ENCODE measurements around the gene GDAP1L1. TPM values are rescaled to one million over a fixed set of nuclear protein-coding genes. Genes with fewer than 3 reads are reported as not detected.

GDAP1L1 gene
- not detected for total RNA-seq
- long read RNA-seq, result 0 reads

DNA sequence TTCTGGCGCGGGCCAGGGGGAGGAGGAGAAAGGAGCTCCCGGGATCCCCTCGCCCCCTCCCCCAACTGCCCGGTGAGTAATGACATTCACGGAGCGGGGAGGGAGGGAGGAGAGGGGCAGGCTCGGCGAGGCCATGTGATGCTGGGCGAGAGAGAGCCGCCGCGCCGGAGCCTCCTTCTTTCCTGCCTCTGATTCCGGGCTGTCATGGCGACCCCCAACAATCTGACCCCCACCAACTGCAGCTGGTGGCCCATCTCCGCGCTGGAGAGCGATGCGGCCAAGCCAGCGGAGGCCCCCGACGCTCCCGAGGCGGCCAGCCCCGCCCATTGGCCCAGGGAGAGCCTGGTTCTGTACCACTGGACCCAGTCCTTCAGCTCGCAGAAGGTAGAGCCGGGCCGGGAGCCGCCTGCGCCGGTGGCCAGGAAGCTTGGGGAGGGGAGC, at the start of gene GDAP1L1:
TSS of gene GDAP1L1 (plus strand) at position 178 of the 441 bp plus-strand sequence. CDS start at position 205, 27 bp downstream.
- no peak for ATAC-seq
- Histone ChIP-seq H3K36me3 (no peaks in the 10 kb centered on the region), H3K27ac (no peak within 1 kb of the TSS), H3K9me3 (no peaks in the 10 kb centered on the region), H3K4me1 (no peaks in the 10 kb centered on the region), H3K27me3 (no peaks in the 10 kb centered on the region), H3K4me3 (no peak within 1 kb of the TSS)
- intact Hi-C loops (cut with DNase I), result no loop called here
- TF ChIP-seq, protein P1, sequence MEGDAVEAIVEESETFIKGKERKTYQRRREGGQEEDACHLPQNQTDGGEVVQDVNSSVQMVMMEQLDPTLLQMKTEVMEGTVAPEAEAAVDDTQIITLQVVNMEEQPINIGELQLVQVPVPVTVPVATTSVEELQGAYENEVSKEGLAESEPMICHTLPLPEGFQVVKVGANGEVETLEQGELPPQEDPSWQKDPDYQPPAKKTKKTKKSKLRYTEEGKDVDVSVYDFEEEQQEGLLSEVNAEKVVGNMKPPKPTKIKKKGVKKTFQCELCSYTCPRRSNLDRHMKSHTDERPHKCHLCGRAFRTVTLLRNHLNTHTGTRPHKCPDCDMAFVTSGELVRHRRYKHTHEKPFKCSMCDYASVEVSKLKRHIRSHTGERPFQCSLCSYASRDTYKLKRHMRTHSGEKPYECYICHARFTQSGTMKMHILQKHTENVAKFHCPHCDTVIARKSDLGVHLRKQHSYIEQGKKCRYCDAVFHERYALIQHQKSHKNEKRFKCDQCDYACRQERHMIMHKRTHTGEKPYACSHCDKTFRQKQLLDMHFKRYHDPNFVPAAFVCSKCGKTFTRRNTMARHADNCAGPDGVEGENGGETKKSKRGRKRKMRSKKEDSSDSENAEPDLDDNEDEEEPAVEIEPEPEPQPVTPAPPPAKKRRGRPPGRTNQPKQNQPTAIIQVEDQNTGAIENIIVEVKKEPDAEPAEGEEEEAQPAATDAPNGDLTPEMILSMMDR (IDR thresholded peaks at IDR 0.05), result no peak
- no peak for TF ChIP-seq POLR2A (IDR thresholded peaks at IDR 0.05)
- no CpG with 5 or more reads among the region's 32 CpGs for WGBS (ENCODE audit: insufficient coverage, low coverage, low lambda C conversion rate, missing lambda C conversion rate)
- DNase-seq, result no peak

DNA sequence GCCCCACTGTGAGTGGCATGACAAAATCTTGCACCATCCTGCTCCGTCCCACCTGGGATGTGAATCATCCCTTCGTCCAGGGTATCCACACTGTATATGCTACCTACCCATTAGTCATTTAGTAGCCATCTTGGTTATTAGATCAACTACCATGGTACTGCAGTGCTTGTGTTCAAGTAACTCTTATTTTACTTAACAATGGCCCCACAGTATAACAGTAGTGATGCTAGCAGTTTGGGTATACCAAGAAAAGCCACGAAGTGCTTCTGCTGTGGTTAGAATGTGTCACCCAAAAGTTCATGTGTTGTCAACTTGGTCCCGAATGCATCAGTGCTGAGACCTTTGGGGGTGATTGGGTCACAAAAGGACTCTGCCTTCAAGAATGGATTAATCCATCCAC, 48.2 kb upstream of the GDAP1L1 start:
- DNase-seq (no peak), ATAC-seq (no peak)
- no peak for TF ChIP-seq POLR2A (IDR thresholded peaks at IDR 0.05)
- TF ChIP-seq, protein P1 (IDR thresholded peaks at IDR 0.05), result no peak
- no peaks in the 10 kb centered on the region for H3K9me3 ChIP-seq
- peaks cover 0 to 74% (median 42%) of the 10 kb centered on the region in 4 donors for H3K36me3 ChIP-seq
- intact Hi-C loops (cut with DNase I), result no loop called here
- H3K27ac ChIP-seq, result no peak overlapping the region
- no peak overlapping the region for H3K4me3 ChIP-seq
- WGBS (ENCODE audit: insufficient coverage, low coverage, low lambda C conversion rate, missing lambda C conversion rate), result 79% methylated on average over 3 of the region's 4 CpGs
- H3K27me3 ChIP-seq, result no peaks in the 10 kb centered on the region
- H3K4me1 ChIP-seq, result no peaks in the 10 kb centered on the region

DNA sequence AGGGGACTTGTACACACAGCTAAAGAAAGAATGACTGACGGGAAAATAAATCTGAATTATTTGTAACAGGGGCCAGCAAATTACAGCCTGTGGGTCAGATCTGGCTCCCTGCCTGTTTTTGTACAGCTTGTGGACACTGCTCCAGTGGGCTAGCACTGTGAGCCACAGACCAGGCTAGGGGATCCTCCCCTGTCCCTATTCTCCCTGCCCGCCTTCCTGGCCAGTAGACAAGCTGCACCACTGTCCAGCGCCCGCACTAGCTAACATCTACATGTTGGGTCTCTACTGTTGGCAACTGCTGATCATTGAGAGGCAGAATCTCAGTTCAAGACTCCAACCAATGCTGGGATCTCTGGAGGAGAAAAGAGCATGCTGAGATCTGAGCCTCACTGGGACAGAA, 47.2 kb upstream of the GDAP1L1 start:
- H3K4me1 ChIP-seq, result no peaks in the 10 kb centered on the region
- DNase-seq, result no peak
- TF ChIP-seq, protein P1 (IDR thresholded peaks at IDR 0.05), result no peak
- no peak for TF ChIP-seq POLR2A (IDR thresholded peaks at IDR 0.05)
- peaks cover 0 to 75% (median 42%) of the 10 kb centered on the region in 4 donors for H3K36me3 ChIP-seq
- WGBS (ENCODE audit: insufficient coverage, low coverage, low lambda C conversion rate, missing lambda C conversion rate), result 100% methylated on average over 1 of the region's 4 CpGs
- no peaks in the 10 kb centered on the region for H3K9me3 ChIP-seq
- no peak overlapping the region for H3K27ac ChIP-seq
- no peak overlapping the region for H3K4me3 ChIP-seq
- no peaks in the 10 kb centered on the region for H3K27me3 ChIP-seq
- intact Hi-C loops (cut with DNase I), result no loop called here
- no peak for ATAC-seq

DNA sequence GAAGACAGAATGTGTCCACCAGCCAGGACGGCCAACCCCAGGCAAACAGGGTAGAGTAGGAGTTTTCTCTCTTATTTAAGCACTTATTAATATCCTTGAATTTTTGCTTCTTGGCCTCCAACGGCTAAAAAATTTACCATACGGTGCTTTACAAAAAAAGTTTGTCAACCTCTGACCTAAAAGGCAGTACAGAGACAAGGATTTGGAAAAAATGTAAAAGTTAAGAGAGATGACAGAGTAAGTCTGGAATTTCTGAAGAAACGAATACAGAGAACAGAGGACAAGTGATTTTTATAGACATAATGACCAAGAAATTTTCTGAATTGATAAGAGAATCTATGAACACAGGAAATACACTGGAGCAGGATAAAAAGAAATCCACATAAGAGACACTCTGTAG, 46.7 kb upstream of the GDAP1L1 start:
- TF ChIP-seq POLR2A (IDR thresholded peaks at IDR 0.05), result no peak
- TF ChIP-seq, protein P1 (IDR thresholded peaks at IDR 0.05), result no peak
- 88% methylated on average over 4 of the region's 4 CpGs for WGBS (ENCODE audit: insufficient coverage, low coverage, low lambda C conversion rate, missing lambda C conversion rate)
- intact Hi-C loops (cut with DNase I), result no loop called here

GRCh38 chr20:44200983-44201382, 46.1 kb upstream of the GDAP1L1 start:
- Histone ChIP-seq H3K4me3 (no peak overlapping the region), H3K9me3 (no peaks in the 10 kb centered on the region), H3K27me3 (no peaks in the 10 kb centered on the region), H3K36me3 (peaks cover 0 to 80% (median 42%) of the 10 kb centered on the region in 4 donors), H3K27ac (no peak overlapping the region), H3K4me1 (peaks cover 0 to under 1% (median 0%) of the 10 kb centered on the region in 4 donors)
- ATAC-seq (no peak), DNase-seq (no peak)
- WGBS (ENCODE audit: insufficient coverage, low coverage, low lambda C conversion rate, missing lambda C conversion rate), result 89% methylated on average over 2 of the region's 2 CpGs
- TF ChIP-seq, protein P1 (IDR thresholded peaks at IDR 0.05), result no peak
- TF ChIP-seq POLR2A (IDR thresholded peaks at IDR 0.05), result no peak
- intact Hi-C loops (cut with DNase I), result no loop called here

More for the DNA sequence above, 46.7 kb upstream of the GDAP1L1 start:
- H3K36me3 ChIP-seq, result peaks cover 0 to 80% (median 42%) of the 10 kb centered on the region in 4 donors
- DNase-seq (no peak), ATAC-seq (no peak)
- H3K27me3 ChIP-seq, result no peaks in the 10 kb centered on the region
- no peak overlapping the region for H3K4me3 ChIP-seq
- no peaks in the 10 kb centered on the region for H3K9me3 ChIP-seq
- H3K4me1 ChIP-seq, result no peaks in the 10 kb centered on the region
- no peak overlapping the region for H3K27ac ChIP-seq

All from right lobe of liver (tissue), 6 donors.